Heart right ventricle (tissue), 16 donors: Measurements from ENCODE around the gene CNTNAP1. TPM values are rescaled to one million over a fixed set of nuclear protein-coding genes. Genes with fewer than 3 reads are reported as not detected.

Experiments used
- ATAC-seq, 8 donors: fragments of 200-7000 bp; cut with Tn5 transposase; one replicate each; pipeline ENCODE4 v1.9.1; 2020; ENCODE audit warnings: mild to moderate bottlenecking in 8 of 8, moderate library complexity in 8 of 8, moderate number of reproducible peaks in 1 of 8
- DNase-seq, 2 donors: peaks; one replicate each; pipeline ENCODE4 v3.0.0-alpha.2; 2020
- H3K27ac ChIP-seq, 10 donors: fragments of 200-600 bp; sonication (generic) in 2 of 10; one replicate each; pipeline versions ENCODE4 v1.5.0 to v1.8.0; 2020 to 2022; ENCODE audit warnings: mild to moderate bottlenecking in 3 of 10
- H3K27me3 ChIP-seq, 7 donors: fragments of 200-600 bp; one replicate each; pipeline ENCODE4 v1.8.0; 2021 to 2022; ENCODE audit warnings: mild to moderate bottlenecking in 2 of 7
- H3K36me3 ChIP-seq, 9 donors: fragments of 200-600 bp; sonication (generic) in 1 of 9; one replicate each; pipeline versions ENCODE4 v1.5.0 to v1.8.0; 2020 to 2022; ENCODE audit warnings: mild to moderate bottlenecking in 2 of 9
- H3K4me1 ChIP-seq, 9 donors: fragments of 200-600 bp; sonication (generic) in 1 of 9; one replicate each; pipeline versions ENCODE4 v1.5.0 to v1.8.0; 2020 to 2022; ENCODE audit warnings: mild to moderate bottlenecking in 4 of 9
- H3K4me3 ChIP-seq, 10 donors: fragments of 200-600 bp; sonication (generic) in 2 of 10; one replicate each; pipeline versions ENCODE4 v1.5.0 to v1.8.0; 2020 to 2022; ENCODE audit warnings: mild to moderate bottlenecking in 7 of 10, moderate library complexity in 2 of 10
- H3K9me3 ChIP-seq, 11 donors: fragments of 200-600 bp in 10 of 11; sonication (generic) in 2 of 11; one replicate each; pipeline versions ENCODE4 v1.5.0 to v1.8.0; 2013 to 2022; ENCODE audit warnings: mild to moderate bottlenecking in 2 of 11, control low read depth in 1 of 11, moderate library complexity in 1 of 11
- CTCF ChIP-seq, 9 donors: fragments of 200-600 bp; sonication (generic) in 2 of 9; IDR thresholded peaks; one replicate each; pipeline versions ENCODE4 v1.5.0 to v1.8.0; 2021 to 2022; ENCODE audit warnings: antibody characterized with exemption in 9 of 9, mild to moderate bottlenecking in 5 of 9, moderate library complexity in 1 of 9
- WGBS, 2 donors: extraction: QIAGEN DNeasy Blood & Tissue Kit; methylation state at CpG; one replicate each; pipeline ENCODE4 v1.1.7; 2013; ENCODE audit warnings: inconsistent platforms in 1 of 2; 5-methylcytosine and 5-hydroxymethylcytosine counted together
- intact Hi-C, 10 donors: fragments of 100-400 bp; cut with DNase I; formaldehyde crosslinking; loops; one replicate each; pipeline versions ENCODE4 v1.11.1 to v1.14.2; 2022
- polyA plus RNA-seq, 2 donors: library from polyadenylated mRNA; stranded (reverse); fragments of 200-250 nt; gene quantifications; one replicate each; pipeline ENCODE4 v1.2.3, GENCODE V29; 2013
- total RNA-seq, 10 donors: library from RNA; stranded (reverse); fragmentation: NEBNext Ultra II Directional in 3 of 10; extraction: Animal tissue kit (Norgen Biotek cat#: 25700) in 3 of 10; gene quantifications; one replicate each; pipeline versions ENCODE4 v1.2.1 to v1.2.4, GENCODE V29; 2021 to 2023
- donor health status: Arrhythmogenic right ventricular cardiomyopathy.
- donor health status: ischemic (EF 13 %, LVEDD 7.1; RV severe dilation, severe dysfunction).
- donor health status: healthy with polysubstance abuse.
- donor health status: DM: no; HTN: yes; CAD: no.
- donor health status: DM: no; HTN: no; CAD: no.
- donor health status: ischemic (EF 25% LVEDD 6.9; RV normal size, moderate dysfunction).
- donor health status: ischemic (EF 25% LVEDD 5.7; RV mildly dilated, moderate dysfunction).
- donor health status: healthy.
- donor health status: DM: yes; HTN: yes; CAD: no.
- donor health status: Ischemic cardiomyopathy.
- donor health status: ischemic (EF 35%, LVEDD 5.7; RV mildly dilated, moderate dysfunction).
- donor health status: nonischemic (EF 11% LVEDD 7.7; RV severe dilation, severe dysfunction).
- donor health status: DM: yes; HTN: yes; CAD: no.
- donor health status: PGD.
- donor health status: ischemic (EF 29% LVEDD 5.4; RV normal size, mild dysfunction).
- donor health status: nonischemic (EF 23%, LVEDD 6.1; RV moderate dilation, normal function).

CNTNAP1 gene
- total and polyA plus RNA-seq, 12 donors: 2.2 to 28.3 (median 3.5) TPM

- no peak for ATAC-seq
- WGBS, 2 donors: 93 to 96% methylated on average over 3 of the region's 3 CpGs
- no peak overlapping the region for H3K4me3 ChIP-seq
- H3K27me3 ChIP-seq: no peaks in the 10 kb centered on the region
- no peak overlapping the region for H3K27ac ChIP-seq
- TF ChIP-seq CTCF (IDR thresholded peaks at IDR 0.05): no peak
- no peak for DNase-seq
- H3K9me3 ChIP-seq: no peaks in the 10 kb centered on the region
- H3K36me3 ChIP-seq: peaks cover 0 to 93% (median 32%) of the 10 kb centered on the region in 9 donors
- intact Hi-C loops: no loop called here
- H3K4me1 ChIP-seq: peaks cover 0 to 18% (median 7%) of the 10 kb centered on the region in 9 donors
Measured at GRCh38 chr17:42694524-42694923, 12.2 kb downstream of the CNTNAP1 start.

- H3K9me3 ChIP-seq: no peaks in the 10 kb centered on the region
- intact Hi-C loops: no loop called here
- H3K27ac ChIP-seq: no peak overlapping the region
- H3K4me1 ChIP-seq: peaks cover 0 to 13% (median 7%) of the 10 kb centered on the region in 9 donors
- H3K4me3 ChIP-seq: no peak overlapping the region
- no peaks in the 10 kb centered on the region for H3K27me3 ChIP-seq
- peaks cover 0 to 93% (median 28%) of the 10 kb centered on the region in 9 donors for H3K36me3 ChIP-seq
- DNase-seq (no peak), ATAC-seq (no peak)
- no peak for TF ChIP-seq CTCF (IDR thresholded peaks at IDR 0.05)
- WGBS, 2 donors: 90 to 93% methylated on average over 20 of the region's 20 CpGs
Measured at GRCh38 chr17:42695500-42695899, 13.2 kb downstream of the CNTNAP1 start.

- peaks cover 0 to 93% (median 42%) of the 10 kb centered on the region in 9 donors for H3K36me3 ChIP-seq
- WGBS, 2 donors: 96% methylated on average over 19 of the region's 19 CpGs
- DNase-seq (no peak), ATAC-seq (no peak)
- no peak overlapping the region for H3K4me3 ChIP-seq
- H3K4me1 ChIP-seq: peaks cover 0 to 11% (median 7%) of the 10 kb centered on the region in 9 donors
- no peak for TF ChIP-seq CTCF (IDR thresholded peaks at IDR 0.05)
- no peak overlapping the region for H3K27ac ChIP-seq
- H3K9me3 ChIP-seq: no peaks in the 10 kb centered on the region
- intact Hi-C loops: no loop called here
- H3K27me3 ChIP-seq: no peaks in the 10 kb centered on the region
Measured at GRCh38 chr17:42697108-42697811, 14.9 kb downstream of the CNTNAP1 start.

- no peak overlapping the region for H3K4me3 ChIP-seq
- no peak for TF ChIP-seq CTCF (IDR thresholded peaks at IDR 0.05)
- peaks cover 2 to 93% (median 58%) of the 10 kb centered on the region in 9 donors for H3K36me3 ChIP-seq
- H3K4me1 ChIP-seq: peaks cover 0 to 11% (median 7%) of the 10 kb centered on the region in 9 donors
- DNase-seq (peak in 1 of 2 donors; percentile 70), ATAC-seq (peak; percentile 66 to 92 (median 80))
- H3K27ac ChIP-seq: no peak overlapping the region
- intact Hi-C loops: no loop called here
- 17 to 36% methylated on average over 2 of the region's 2 CpGs for WGBS, 2 donors
- H3K9me3 ChIP-seq: no peaks in the 10 kb centered on the region
- no peaks in the 10 kb centered on the region for H3K27me3 ChIP-seq
Measured at GRCh38 chr17:42698736-42699414, 16.5 kb downstream of the CNTNAP1 start.
